Astrocyte of the spinal cord (primary cell): ENCODE data around the gene NPLOC4.

Experiments
- DNase-seq: peaks from one replicate; pipeline ENCODE4 v3.0.0; 2011; ENCODE audit warnings: low read depth, low spot score
- H3K4me3 ChIP-seq: 2 replicates; pipeline ENCODE4 v1.5.1; 2011; ENCODE audit warnings: low read depth, mild to moderate bottlenecking, low read length, moderate library complexity
- CTCF ChIP-seq: IDR thresholded peaks from 2 replicates; pipeline ENCODE4 v1.5.1; 2012; ENCODE audit warnings: low read depth, mild to moderate bottlenecking, low read length, inconsistent platforms
- in situ Hi-C: cut with HindIII; loops from 2 replicates; pipeline ENCODE4 v1.10.0; 2017; ENCODE audit warnings: low sequenced_read_pairs

The NPLOC4 gene

GRCh38 chr17:81558115-81558468 is 78.8 kb downstream of the NPLOC4 start:
- H3K4me3 ChIP-seq = no peak overlapping the region
- DNase-seq = no peak
- in situ Hi-C loops = no loop called here
- no peak for TF ChIP-seq CTCF

GRCh38 chr17:81557276-81558114 is 79.4 kb downstream of the NPLOC4 start:
- no peak overlapping the region for H3K4me3 ChIP-seq
- in situ Hi-C loops = no loop called here
- no peak for TF ChIP-seq CTCF
- no peak for DNase-seq

GRCh38 chr17:81556863-81557262 is 80.0 kb downstream of the NPLOC4 start:
- H3K4me3 ChIP-seq = no peak overlapping the region
- in situ Hi-C loops = no loop called here
- no peak for TF ChIP-seq CTCF
- no peak for DNase-seq

GRCh38 chr17:81556175-81556691 is 80.7 kb downstream of the NPLOC4 start:
- no peak for DNase-seq
- no peak overlapping the region for H3K4me3 ChIP-seq
- in situ Hi-C loops = no loop called here
- TF ChIP-seq CTCF = no peak

- peak overlapping the region; percentile 70 for H3K4me3 ChIP-seq
- DNase-seq = peak; percentile 94
- no peak for TF ChIP-seq CTCF
- in situ Hi-C loops = no loop called here
Observed at GRCh38 chr17:81553616-81554181, 83.2 kb downstream of the NPLOC4 start.

- TF ChIP-seq CTCF = peak; percentile 9
- in situ Hi-C loops = no loop called here
- H3K4me3 ChIP-seq = peak overlapping the region; percentile 70
- peak; percentile 83 for DNase-seq
Observed at GRCh38 chr17:81553018-81553615, 83.8 kb downstream of the NPLOC4 start.
